ENCODE data around the gene TFAP2E. TPM values are rescaled to one million over a fixed set of nuclear protein-coding genes. Genes with fewer than 3 reads are reported as not detected.
"Not testable (repeated sequence)": the region's sequence is repeated elsewhere in the genome, so short reads cannot be mapped to it uniquely, and the experiment has no call there.

The TFAP2E gene
- total RNA-seq, 1 donor from 2014 or later, result 0.59 TPM

DNA sequence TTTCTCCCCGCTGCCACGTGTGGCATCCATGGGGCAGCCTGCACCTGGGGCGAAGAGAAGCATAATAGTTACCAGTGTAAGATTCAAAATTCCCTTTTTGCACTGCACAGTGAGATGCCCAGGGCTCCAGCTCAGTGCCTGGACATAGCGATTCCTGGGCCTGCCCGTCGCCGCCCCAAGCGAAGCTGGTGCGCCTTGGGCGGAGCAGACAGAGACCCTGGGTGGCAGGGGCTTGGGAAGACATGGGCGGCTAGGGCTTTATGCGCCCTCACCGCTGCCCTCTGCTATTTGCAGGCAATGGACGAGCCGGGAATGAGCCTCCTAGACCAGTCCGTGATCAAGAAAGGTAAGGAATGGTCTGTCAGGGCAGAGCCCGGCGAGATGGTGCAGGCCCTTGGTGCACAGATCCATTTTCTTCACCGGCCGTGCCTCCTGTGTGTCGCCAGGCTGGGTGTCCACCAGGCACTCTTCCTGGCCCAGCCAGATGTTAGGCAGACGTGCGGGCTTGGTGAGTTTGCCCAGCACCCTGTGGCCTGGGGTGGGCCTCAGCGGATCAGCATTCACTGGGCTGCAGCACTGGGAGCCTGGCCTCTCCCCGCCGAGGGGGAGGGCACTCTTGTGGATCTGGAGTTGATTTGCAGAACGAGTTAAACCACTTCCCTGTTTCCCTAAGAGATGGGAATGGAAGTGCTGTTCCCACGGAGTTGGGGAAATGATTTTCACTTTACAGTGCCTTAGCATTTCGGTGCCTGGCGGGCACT is 1.7 kb downstream of the TFAP2E start:
- no peak for DNase-seq

DNA sequence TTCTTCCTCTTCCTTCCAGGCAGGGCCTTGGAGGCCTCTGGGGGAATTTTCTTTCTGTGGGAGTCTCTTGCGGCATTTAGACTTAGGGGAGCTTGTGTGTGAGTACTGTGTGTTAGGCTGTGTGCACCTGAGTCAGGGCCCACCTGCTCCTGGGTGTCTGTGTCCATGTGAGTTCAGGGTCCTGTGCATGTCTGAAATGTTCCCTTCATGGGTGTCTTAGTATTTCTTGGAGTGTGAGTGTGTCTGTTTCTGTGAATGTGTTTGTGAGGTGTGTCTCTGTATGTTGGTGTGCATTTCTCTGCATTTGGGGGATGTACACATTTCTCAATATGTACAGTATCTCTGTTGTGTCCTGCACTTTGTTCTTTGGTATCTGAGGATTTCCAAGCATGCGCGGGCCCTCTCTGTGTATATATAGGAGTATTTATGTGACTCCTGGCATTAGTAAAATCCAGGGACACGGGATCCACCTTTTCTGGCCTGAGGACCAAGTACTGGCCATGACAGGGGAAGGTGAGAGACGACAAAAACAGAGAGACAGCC is 2.4 kb downstream of the TFAP2E start:
- DNase-seq, result no peak

DNA sequence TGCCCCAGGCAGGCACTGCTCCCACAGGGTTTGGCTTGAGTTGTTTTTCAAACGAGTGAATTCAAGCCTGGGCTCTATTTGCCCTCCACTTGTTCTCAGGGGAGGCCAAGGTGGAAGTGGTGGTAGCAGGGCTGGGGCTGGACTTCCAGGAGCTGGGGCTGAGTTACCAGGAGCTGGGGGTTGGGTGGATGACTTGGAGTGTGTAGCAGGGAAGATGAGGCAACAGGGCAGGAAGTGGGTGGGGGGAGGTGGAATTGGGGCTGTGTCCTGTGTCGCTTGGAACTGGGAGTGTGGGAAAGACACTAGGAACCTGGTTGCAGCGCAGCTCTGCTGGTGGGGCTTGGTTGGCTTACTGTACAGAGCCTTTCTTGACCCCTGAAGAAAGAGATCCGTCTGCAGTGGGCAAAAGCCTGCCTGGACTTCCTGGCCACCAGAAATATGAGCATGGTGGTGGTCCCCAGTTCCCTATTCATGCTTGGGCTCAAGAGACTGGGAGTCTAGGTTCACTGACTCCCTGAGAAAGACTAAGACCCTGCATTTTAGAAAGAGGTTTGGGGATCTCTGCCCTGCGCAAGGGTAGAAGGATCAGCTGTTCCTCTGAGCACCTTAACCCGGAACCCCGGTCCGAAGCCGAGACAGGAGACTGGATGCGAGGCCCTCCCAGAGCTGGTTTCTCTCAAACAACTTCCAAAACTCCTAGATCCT is 3.1 kb downstream of the TFAP2E start:
- DNase-seq, result no peak

DNA sequence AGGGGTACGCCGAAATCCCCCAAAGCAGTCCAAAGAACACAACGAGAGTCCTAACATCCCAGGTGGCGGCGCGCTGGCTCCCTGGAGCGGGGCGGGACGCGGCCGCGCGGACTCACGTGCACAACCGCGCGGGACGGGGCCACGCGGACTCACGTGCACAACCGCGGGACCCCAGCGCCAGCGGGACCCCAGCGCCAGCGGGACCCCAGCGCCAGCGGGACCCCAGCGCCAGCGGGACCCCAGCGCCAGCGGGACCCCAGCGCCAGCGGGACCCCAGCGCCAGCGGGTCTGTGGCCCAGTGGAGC is 3.6 kb downstream of the TFAP2E start:
- not testable (repeated sequence) for DNase-seq

DNA sequence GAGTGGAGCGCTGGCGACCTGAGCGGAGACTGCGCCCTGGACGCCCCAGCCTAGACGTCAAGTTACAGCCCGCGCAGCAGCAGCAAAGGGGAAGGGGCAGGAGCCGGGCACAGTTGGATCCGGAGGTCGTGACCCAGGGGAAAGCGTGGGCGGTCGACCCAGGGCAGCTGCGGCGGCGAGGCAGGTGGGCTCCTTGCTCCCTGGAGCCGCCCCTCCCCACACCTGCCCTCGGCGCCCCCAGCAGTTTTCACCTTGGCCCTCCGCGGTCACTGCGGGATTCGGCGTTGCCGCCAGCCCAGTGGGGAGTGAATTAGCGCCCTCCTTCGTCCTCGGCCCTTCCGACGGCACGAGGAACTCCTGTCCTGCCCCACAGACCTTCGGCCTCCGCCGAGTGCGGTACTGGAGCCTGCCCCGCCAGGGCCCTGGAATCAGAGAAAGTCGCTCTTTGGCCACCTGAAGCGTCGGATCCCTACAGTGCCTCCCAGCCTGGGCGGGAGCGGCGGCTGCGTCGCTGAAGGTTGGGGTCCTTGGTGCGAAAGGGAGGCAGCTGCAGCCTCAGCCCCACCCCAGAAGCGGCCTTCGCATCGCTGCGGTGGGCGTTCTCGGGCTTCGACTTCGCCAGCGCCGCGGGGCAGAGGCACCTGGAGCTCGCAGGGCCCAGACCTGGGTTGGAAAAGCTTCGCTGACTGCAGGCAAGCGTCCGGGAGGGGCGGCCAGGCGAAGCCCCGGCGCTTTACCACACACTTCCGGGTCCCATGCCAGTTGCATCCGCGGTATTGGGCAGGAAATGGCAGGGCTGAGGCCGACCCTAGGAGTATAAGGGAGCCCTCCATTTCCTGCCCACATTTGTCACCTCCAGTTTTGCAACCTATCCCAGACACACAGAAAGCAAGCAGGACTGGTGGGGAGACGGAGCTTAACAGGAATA is 4.2 kb downstream of the TFAP2E start:
- DNase-seq, result peak; percentile 4

DNA sequence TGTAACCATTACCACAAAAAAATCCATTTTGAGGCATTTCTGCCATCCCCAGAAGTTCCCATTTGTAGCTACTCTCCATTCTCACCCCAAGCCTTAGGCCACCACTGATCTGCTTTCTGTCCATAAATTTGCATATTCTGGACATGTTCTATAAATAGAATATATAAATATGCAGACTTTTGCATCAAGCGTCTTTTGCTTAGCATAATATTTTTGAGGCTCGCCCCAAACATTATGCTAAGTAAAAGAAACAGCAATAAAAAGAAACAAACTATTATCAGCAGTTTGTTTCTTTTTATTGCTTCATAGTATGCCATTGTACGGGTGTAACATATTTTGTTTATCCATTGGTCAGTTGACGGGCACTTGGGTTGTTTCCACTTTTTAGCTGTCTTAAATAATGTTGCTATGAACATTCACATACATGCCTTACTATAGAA is 7.9 kb downstream of the TFAP2E start:
- DNase-seq, result no peak

DNA sequence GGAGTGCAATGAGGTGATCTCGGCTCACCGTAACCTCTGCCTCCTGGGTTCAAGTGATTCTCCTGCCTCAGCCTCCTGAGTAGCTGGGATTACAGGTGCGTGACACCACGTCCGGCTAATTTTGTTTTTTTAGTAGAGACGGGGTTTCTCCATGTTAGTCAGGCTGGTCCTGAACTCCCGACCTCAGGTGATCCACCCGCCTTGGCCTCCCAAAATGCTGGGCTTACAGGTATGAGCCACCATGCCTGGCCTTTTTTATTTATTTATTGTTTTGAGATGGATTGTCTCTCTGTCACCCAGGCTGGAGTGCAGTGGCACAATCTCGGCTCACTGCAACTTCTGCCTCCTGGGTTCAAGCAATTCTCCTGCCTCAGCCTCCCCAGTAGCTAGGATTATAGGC is 8.5 kb downstream of the TFAP2E start:
- DNase-seq, result not testable (repeated sequence)

DNA sequence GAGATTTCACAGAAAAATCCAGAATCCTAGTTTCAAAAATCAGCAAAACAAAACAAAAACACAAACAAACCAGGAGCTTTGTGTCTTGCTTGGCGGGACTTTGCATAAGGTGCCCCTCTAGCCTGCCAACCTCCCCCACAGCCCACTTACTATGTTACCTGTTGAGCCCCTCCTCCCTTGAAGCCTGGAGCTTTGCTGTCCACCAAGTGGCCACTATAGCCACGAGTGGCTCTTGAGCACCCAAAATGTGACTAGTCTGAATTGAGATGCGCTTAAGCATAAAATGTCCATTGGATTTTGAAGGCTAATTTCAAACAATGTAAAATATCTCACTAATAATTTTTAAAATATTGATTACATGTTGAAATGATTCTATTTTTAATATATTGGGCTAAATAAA is 12.2 kb downstream of the TFAP2E start:
- DNase-seq, result no peak

DNA sequence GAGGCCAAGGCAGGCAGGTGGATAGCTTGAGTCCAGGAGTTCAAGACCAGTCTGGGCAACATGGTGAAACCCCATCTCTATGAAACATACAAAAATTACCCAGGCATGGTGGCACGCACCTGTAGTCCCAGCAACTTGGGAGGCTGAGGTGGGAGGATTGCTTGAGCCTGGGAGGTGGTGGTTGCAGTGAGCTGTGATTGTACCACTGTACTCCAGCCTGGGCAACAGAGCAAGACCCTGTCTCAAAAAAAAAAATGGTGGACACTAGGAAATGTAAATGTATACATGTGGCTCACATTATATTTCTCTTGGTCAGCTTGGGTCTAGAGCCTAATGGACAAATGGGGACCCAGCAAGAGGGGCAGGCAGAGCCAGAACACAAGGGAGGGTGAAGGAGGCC is 12.7 kb downstream of the TFAP2E start:
- DNase-seq, result not testable (repeated sequence)

DNA sequence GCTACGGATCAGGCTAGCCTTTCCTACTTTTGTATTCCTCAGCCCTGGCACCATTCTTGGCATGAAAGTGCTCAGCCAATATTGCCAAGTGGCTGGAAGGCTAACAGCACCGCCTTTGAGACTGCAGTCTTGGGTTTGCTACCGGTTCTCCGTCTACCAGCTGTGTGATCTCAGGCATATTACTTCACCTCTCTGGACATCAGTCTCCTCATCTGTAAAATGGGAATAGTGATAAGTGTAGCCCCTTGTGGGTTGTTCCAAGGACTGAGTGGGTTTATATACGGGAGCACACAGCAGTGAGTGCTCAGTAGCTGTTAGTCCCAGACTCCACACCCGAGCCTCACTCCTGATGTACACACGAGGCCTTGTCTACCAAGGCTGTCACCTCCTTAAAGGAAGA is 13.7 kb downstream of the TFAP2E start:
- DNase-seq, result no peak

DNA sequence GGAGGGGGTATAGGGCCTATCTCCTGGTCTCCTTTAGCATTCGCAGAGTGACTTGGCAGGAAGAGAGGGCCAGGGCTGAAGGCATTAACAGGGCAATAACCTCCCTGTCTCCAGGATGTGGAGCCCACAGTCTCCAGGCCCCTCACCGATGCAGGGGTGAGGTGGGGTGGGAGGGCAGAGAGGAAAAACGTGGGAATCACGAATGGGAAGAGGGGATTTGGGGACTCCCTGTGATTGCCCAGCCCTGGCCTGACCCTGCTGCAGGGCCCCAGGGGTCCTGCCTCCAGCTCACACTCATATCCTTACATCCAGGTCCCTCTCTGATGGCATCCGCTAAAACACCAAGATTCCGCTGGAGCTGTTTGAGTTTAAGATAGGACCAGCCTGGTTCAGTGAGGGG is 14.6 kb downstream of the TFAP2E start:
- DNase-seq, result no peak

DNA sequence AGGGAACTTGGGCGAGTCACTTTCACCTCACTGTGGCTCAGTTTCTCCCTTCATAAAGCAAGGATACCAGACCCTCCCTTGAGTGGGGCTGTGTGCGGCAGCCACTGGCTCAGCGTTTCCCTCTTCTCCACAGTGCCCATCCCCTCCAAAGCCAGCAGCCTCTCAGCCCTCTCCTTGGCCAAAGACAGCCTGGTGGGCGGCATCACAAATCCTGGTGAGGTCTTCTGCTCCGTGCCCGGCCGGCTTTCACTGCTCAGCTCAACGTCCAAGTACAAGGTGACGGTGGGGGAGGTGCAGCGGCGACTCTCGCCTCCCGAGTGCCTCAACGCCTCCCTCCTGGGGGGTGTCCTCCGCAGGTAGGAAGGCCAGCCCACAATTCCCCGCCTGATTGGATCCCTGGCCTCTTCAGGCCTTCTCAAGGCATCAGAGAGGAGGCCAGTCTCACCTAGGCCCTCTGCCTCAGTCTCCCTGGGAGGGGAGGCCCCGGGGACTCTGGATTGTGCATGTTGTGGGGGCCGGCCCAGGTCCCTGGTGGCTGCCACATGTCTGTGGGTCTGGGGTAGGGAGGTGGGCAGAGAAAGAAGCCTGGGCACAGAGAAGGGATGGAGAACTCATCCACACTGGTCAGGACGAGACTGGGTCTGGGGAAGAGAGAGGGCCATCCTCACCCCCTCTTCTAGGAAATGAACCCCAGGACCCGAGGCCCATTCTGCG is 15.2 kb downstream of the TFAP2E start:
- no peak for DNase-seq

DNA sequence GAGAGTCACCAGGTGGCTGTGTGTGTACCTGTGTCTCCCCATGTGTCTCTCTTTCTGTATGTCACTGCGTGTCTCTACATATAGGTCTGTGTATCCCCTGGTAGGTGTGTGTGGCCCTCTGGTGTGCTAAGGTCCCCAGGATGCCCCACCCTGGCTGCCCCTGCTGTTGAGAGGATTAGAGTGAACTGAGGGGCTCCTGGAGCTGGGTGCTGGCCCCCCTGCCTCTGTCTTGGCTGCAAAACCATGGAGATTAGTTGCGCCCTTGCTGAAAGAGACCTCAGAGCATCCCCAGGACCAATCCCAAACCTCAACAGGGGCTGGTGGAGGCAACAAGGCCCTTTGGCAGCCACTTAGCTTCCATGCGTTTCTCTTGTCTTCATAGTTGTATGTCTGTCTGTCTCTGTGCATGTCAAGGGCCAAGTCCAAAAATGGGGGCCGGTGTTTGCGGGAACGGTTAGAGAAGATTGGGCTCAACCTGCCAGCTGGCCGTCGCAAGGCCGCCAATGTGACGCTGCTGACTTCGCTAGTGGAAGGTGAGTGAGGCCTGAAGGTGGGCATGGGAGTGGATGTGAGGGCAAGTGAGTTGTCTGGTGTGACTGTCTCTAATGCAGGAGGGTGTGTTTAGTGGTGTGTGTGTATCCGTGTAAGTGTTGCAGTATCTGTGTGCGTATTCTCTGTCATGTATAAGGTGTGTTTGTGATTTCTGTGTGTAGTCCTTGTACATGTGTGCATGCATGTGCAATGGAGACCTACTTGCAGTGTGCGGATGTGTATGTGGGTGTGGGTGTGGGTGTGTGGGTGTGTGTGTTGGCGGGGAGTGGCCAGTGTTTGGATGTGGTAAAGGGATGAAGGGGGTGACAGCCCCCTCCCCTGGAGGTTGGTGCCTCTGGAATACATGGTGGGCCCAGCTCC is 16.7 kb downstream of the TFAP2E start:
- DNase-seq, result no peak

DNA sequence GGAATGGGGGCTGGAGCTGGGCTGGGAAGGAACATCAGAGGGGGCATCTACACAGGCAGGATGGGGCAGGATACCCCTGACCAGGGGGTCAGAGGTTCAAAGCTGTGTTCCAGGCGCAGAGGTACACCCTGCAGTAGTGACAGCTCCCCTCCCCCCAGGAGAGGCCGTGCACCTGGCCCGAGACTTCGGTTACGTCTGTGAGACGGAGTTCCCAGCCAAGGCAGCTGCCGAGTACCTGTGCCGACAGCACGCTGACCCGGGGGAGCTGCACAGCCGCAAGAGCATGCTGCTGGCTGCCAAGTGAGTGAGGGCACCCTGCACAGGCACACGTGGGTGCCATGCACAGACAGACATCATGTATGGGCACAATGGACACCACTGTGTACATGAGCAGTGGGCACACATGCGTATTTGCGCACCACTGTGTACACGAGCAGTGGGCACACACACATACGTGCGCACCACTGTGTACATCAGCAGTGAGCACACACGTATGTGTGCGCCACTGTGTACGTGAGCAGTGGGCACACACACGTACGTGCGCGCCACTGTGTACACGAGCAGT is 17.4 kb downstream of the TFAP2E start:
- no peak for DNase-seq

DNA sequence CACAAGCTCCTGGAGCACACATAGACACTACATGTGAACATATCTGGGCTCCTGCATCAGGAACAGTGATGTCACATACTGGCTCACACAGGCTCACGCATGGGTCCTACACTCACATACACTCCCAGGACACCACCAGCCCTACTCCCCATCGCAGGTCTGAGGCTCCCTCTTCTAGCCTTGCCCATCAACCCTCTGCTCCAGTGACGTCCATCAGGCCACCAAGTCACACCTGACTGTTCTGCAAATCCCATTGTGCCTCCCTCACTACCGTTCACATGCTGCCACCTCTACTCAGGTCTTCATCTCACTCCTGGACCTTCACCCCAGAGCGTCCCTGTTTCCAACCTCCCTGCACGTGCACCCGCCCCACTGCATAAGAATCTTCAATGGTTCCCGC is 18.1 kb downstream of the TFAP2E start:
- no peak for DNase-seq

DNA sequence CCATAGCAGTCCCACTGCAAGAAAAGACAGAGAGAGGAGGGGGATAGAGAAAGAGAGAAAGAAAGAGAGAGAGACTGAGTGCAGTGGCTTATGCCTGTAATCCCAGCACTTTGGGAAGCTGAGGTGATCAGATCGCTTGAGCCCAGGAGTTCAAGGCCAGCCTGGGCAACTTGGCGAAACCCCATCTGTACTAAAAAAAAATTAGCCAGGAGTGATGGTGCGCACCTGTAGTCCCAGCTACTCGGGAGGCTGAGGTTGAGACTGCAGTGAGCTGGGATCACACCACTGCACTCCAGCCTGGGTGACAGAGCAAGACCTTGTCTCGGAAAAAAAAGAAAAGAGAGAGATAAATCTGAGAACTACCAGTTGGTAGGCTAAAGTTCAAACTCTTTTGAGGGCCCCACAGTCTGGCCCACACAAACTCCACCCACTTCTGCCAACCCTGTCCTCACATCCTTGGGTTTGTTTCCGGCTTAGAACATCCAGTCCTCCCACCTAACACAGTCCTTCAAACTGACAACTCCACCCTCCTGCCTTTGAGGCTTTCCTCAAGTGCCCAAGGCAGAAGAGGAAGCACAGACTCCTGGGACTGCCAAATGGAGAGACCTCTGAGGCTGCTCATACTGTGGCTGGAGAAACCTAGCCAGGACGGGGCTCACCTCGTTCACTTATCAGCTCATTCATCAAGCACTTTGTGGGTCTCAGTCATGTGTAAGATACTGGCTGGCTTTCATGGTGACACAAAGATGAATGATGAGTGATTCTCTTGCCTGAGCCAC is 20.1 kb downstream of the TFAP2E start:
- DNase-seq, result no peak

DNA sequence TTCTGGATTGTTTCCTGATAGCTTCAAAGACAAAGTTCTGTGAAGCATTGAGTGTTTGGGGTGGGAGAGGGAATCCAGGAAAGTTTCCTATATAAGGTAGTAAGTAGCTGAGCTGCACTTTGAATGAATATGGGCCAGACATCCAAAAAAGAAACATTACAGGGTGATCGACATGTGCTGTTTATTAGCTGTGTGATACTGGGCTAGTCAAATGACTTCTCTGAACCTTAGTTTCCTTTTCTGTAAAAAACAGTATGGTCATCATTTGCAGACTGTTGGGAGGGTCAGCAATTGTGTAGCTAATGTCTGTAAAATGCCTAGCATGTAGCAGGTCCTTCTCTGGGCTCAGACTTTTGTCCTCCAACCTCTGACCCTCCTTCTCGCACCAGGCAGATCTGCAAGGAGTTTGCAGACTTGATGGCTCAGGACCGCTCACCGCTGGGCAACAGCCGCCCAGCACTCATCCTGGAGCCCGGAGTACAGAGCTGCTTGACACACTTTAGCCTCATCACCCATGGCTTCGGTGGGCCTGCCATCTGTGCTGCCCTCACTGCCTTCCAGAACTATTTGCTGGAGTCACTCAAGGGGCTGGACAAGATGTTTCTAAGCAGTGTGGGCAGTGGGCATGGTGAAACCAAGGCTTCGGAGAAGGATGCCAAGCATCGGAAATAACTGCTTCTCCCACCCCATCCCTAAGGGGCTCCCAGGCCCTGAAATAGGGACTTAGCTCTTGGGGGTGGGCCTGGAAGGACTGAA is 21.1 kb downstream of the TFAP2E start:
- no peak for DNase-seq

DNA sequence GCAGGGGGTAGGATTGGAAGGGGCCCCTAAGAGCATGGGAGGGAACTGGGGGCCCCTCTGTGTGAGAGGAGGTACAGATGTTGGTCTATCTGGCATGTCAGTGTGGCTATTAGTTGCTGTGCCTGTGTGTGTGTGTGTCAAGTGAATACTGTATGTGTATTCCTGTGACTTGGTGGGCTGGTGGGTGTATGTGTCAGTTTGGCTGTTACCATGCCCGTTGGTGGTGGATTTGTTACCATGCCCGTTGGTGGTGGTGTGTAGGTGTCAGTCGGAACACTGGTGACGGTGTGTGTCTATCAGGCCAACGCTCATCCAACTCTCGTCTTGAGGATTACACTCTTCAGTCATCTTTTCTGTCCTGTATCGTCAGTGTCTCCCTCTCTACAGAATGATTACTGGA is 22.6 kb downstream of the TFAP2E start:
- DNase-seq, result no peak

DNA sequence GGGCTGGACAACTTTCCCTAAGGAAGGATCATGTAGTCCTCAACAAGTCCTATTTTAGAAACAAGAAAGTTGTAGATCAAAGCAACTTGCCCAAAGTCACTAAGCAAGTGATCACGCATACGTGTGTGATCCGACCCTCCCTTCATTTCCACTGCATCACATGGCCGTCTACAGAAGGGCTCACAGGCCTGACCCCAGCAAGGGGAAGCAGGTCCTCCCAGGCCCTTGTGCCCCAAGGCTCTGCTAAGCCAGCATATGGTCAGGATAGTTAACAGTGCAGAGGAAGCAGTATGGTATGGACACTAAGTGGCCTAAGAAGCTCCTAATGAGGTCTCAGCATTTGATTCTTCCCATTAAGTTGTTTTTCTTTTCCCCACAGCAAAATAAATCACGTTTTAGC is 24.8 kb downstream of the TFAP2E start:
- no peak for DNase-seq
